ENCODE measurements around the gene PALM2AKAP2. TPM values are rescaled to one million over a fixed set of nuclear protein-coding genes. Genes with fewer than 3 reads are reported as not detected.

PALM2AKAP2 gene
- polyA plus RNA-seq, 2 of the 4 experiments (the other 2 are of a cell fraction) = 0.06 TPM; not detected in 1

DNA sequence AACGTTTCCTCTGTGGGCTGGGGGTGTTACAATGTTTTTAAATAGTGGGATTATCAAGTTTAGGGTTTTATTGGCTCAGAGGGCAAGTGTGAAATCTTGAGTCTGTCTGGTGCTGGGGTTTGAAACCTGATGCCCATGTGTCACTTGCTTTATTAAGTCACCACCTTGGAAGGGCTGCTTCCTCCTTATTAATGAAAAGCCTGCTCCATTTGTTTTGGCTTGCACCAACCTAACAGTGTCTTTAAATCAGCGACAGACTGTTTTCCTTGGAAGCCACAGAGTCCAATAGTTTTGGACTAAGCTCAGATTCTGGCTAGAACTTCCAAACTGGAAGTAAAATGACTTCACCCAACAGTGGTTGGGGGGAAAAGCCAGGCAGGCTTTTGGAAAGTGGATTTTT is 10.7 kb upstream of the PALM2AKAP2 start:
- ATAC-seq = no peak
- POLR2A ChIA-PET = no interaction called here
- no peak for TF ChIP-seq KDM5A (IDR thresholded peaks at IDR 0.05)
- no peak for TF ChIP-seq CTCF (IDR thresholded peaks at IDR 0.05)
- no peak overlapping the region for H3K27ac ChIP-seq
- WGBS (ENCODE audit: missing lambda C conversion rate) = 0% methylated on average over 2 of the region's 2 CpGs
- DNase-seq (ENCODE audit: low read depth in 1 of 2, low spot score in 1 of 2) = no peak
- H3K4me3 ChIP-seq = no peak overlapping the region
- CTCF ChIA-PET = interaction anchor here (1.0 kb wide), 1 partner anchor 14 kb away, joined by 4 read pairs; no protein-coding TSS in a partner anchor
- no peaks in the 10 kb centered on the region for H3K4me1 ChIP-seq
- no peak overlapping the region for H3K4me2 ChIP-seq
- no peaks in the 10 kb centered on the region for H3K9me3 ChIP-seq
- no peak for FAIRE-seq

- TF ChIP-seq SREBF2 (IDR thresholded peaks at IDR 0.05) (no peak), HDAC2 (IDR thresholded peaks at IDR 0.05) (no peak), EP300 (IDR thresholded peaks at IDR 0.05) (no peak), ZC3H11A (IDR thresholded peaks at IDR 0.05) (no peak), MYC (IDR thresholded peaks at IDR 0.05; ENCODE audit: borderline replicate concordance, low read length) (no peak), HOXB5 (CRISPR knock-in tag; IDR thresholded peaks at IDR 0.05) (no peak), PBX3 (IDR thresholded peaks at IDR 0.05) (no peak), POLR2AphosphoS2 (conservative IDR thresholded peaks at IDR 0.05; ENCODE audit: low read length) (no peak), RNF2 (IDR thresholded peaks at IDR 0.05; ENCODE audit: borderline replicate concordance, low read depth) (no peak)
Observed at GRCh38 chr9:109770101-109770500, 9.9 kb upstream of the PALM2AKAP2 start.

GRCh38 chr9:109771087-109771486 is 8.9 kb upstream of the PALM2AKAP2 start:
- TF ChIP-seq GATA3 (IDR thresholded peaks at IDR 0.05; ENCODE audit: borderline replicate concordance) (no peak), NFE2L2 (conservative IDR thresholded peaks at IDR 0.05; ENCODE audit: low read length) (peak; percentile 70)
- 2% methylated on average over 2 of the region's 2 CpGs for WGBS (ENCODE audit: missing lambda C conversion rate)
- ChIA-PET CTCF (interaction anchor here (1.6 kb wide), 1 partner anchor 46 kb away, joined by 4 read pairs; no protein-coding TSS in a partner anchor), POLR2A (no interaction called here)
- FAIRE-seq = no peak
- ATAC-seq = no peak
- no peak overlapping the region for H3K4me2 ChIP-seq
- H3K9me3 ChIP-seq = no peaks in the 10 kb centered on the region
- H3K4me3 ChIP-seq = no peak overlapping the region
- DNase-seq (ENCODE audit: low read depth in 1 of 2, low spot score in 1 of 2) = no peak
- H3K4me1 ChIP-seq = no peaks in the 10 kb centered on the region
- no peak overlapping the region for H3K27ac ChIP-seq

More at GRCh38 chr9:109770101-109770500, 9.9 kb upstream of the PALM2AKAP2 start:
- 0% methylated on average over 1 of the region's 1 CpG for WGBS (ENCODE audit: missing lambda C conversion rate)
- ATAC-seq (no peak), FAIRE-seq (no peak), DNase-seq (ENCODE audit: low read depth in 1 of 2, low spot score in 1 of 2) (no peak)
- Histone ChIP-seq H3K4me2 (no peak overlapping the region), H3K4me3 (no peak overlapping the region), H3K27ac (no peak overlapping the region), H3K4me1 (no peaks in the 10 kb centered on the region), H3K9me3 (no peaks in the 10 kb centered on the region)
- ChIA-PET POLR2A (no interaction called here), CTCF (interaction anchor here (1.0 kb wide), 1 partner anchor 13 kb away, joined by 4 read pairs; no protein-coding TSS in a partner anchor)

DNA sequence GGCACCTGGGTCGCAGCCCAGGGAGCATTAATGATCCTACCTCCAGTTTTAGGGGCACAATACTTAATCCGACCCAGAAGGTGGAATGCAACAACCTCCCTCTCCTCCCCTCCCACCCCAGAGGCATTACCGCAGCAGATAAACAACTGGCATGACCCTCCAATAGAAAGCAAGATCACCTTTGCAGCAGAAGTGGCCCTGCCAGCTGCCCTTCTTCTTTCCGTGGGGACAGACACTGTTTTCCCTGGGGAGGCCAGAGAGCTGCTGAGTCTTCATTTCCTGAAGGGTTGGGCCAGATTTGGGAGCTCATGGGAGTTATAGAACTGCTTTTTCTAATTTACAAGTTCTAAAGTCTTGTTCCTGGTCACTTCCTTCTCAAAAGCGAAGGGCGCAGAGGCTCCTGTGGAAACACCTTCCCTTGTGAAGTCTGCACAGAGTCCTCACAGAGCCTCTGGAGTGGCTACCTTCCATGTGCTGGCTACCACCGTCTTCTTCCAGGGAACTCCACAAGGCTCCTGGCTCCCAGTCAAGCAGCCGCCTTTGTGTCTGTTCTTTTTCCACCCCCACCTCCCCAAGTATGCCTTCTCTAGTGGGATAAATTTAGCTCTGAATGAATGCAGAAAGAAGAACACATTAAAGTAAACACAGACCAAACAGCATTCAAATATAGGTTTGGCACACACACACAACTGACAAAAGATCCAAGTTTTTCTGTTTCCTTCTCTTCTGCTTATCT is 8.0 kb upstream of the PALM2AKAP2 start:
- no peak overlapping the region for H3K4me3 ChIP-seq
- no peaks in the 10 kb centered on the region for H3K4me1 ChIP-seq
- H3K4me2 ChIP-seq = no peak overlapping the region
- no peaks in the 10 kb centered on the region for H3K9me3 ChIP-seq
- ATAC-seq (no peak), FAIRE-seq (no peak), DNase-seq (ENCODE audit: low read depth in 1 of 2, low spot score in 1 of 2) (no peak)
- POLR2A ChIA-PET = no interaction called here
- CTCF ChIA-PET = interaction anchor here (1.3 to 1.6 kb wide), 2 partner anchors 29 to 45 kb away, joined by 3 to 4 read pairs; no protein-coding TSS in a partner anchor
- no peak for TF ChIP-seq FOXS1 (CRISPR knock-in tag; IDR thresholded peaks at IDR 0.05)
- TF ChIP-seq FOSL2 (IDR thresholded peaks at IDR 0.05) = no peak
- TF ChIP-seq FOSL2 (CRISPR knock-in tag; IDR thresholded peaks at IDR 0.05) = no peak
- no peak for TF ChIP-seq JUNB (IDR thresholded peaks at IDR 0.05)
- TF ChIP-seq RNF2 (IDR thresholded peaks at IDR 0.05; ENCODE audit: borderline replicate concordance, low read depth) = no peak
- TF ChIP-seq FOSB (CRISPR knock-in tag; IDR thresholded peaks at IDR 0.05) = no peak
- TF ChIP-seq CTCF (IDR thresholded peaks at IDR 0.05) = no peak
- no peak for TF ChIP-seq USF2 (IDR thresholded peaks at IDR 0.05)
- TF ChIP-seq CHD2 (IDR thresholded peaks at IDR 0.05; ENCODE audit: low read length, partially characterized antibody) = no peak
- no peak for TF ChIP-seq TP53 (CRISPR knock-in tag; IDR thresholded peaks at IDR 0.05)
- H3K27ac ChIP-seq = no peak overlapping the region
- whole genome bisulfite sequencing (ENCODE audit: missing lambda C conversion rate) = 30% methylated on average over 8 of the region's 8 CpGs
